Measurements from ENCODE around the gene FAM171A1. TPM values are rescaled to one million over a fixed set of nuclear protein-coding genes. Genes with fewer than 3 reads are reported as not detected.

FAM171A1 gene
- total and polyA plus RNA-seq, 2 donors (not counting 3 experiments of a cell fraction or from before 2014, with no cell fraction given): 56.3 to 75.8 TPM

DNA sequence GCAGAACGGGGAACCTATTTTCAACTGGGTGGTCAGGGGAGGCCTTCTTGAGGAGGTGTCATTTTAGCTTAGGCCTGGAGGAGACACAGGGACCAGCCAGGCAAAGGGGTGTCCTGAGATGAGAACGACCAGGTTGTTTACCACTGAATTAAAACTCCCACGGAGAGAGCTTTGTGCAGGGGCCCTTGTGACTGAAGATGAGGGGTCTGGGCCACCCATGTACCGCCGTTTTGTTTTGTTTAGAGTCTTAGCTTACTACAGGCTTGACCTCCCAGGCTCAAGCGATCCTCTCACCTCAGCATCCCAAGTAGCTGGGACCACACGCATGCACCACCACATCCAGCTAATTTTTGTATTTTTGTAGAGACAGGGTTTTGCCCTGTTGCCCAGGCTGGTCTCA, 80.4 kb downstream of the FAM171A1 start:
- Histone ChIP-seq H3K27me3 (ENCODE audit: control insufficient read depth in 2 of 2, insufficient read depth in 2 of 2, low read length in 2 of 2) (no peaks in the 10 kb centered on the region), H3K36me3 (ENCODE audit: control insufficient read depth in 2 of 2, extremely low read depth in 1 of 2, insufficient read depth in 2 of 2, low read length in 2 of 2) (no peaks in the 10 kb centered on the region), H2AFZ (ENCODE audit: low read depth, low read length) (no peak overlapping the region), H3K79me2 (ENCODE audit: control insufficient read depth, insufficient read depth, low read length) (peaks cover 44% of the 10 kb centered on the region), H3K9ac (replicated peaks; ENCODE audit: extremely low read depth, insufficient read depth, low read length) (no peak overlapping the region), H3K9me1 (replicated peaks; ENCODE audit: control insufficient read depth, extremely low read depth, insufficient read depth, low read length) (no peaks in the 10 kb centered on the region), H3K27ac (ENCODE audit: insufficient read depth, low read depth, low read length) (no peak overlapping the region), H4K20me1 (replicated peaks; ENCODE audit: control insufficient read depth, extremely low read depth, insufficient read depth, low read length) (no peaks in the 10 kb centered on the region), H3K4me3 (replicated peaks in 1 of 3; ENCODE audit: insufficient read depth in 1 of 3, low read depth in 1 of 3, low read length in 3 of 3) (no peak overlapping the region), H3K9me3 (replicated peaks; ENCODE audit: control insufficient read depth, insufficient read depth, low read length) (no peaks in the 10 kb centered on the region), H3K4me2 (ENCODE audit: insufficient read depth, low read length) (no peak overlapping the region), H3K4me1 (ENCODE audit: control insufficient read depth, extremely low read depth, insufficient read depth, low read length) (peaks cover 10% of the 10 kb centered on the region)
- peak; percentile 37 for FAIRE-seq
- CTCF ChIA-PET: interaction anchor here (0.9 to 1.1 kb wide), 3 partner anchors 9 to 122 kb away, joined by 3 to 5 read pairs (median 3); partner anchors contain the start of genes FAM171A1 and NMT2
- TF ChIP-seq CTCF (IDR thresholded peaks at IDR 0.05; ENCODE audit: extremely low read depth in 1 of 2, insufficient read depth in 1 of 2, low read depth in 1 of 2, low read length in 2 of 2): no peak
- no peak for TF ChIP-seq MYC (IDR thresholded peaks at IDR 0.05; ENCODE audit: low read depth, low read length)
- TF ChIP-seq, protein P1, sequence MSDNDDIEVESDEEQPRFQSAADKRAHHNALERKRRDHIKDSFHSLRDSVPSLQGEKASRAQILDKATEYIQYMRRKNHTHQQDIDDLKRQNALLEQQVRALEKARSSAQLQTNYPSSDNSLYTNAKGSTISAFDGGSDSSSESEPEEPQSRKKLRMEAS (IDR thresholded peaks at IDR 0.05; ENCODE audit: insufficient read depth, insufficient read length): no peak
- TF ChIP-seq POLR2AphosphoS5 (IDR thresholded peaks at IDR 0.05; ENCODE audit: insufficient read depth, low read depth, low read length): no peak
- TF ChIP-seq GATA2 (IDR thresholded peaks at IDR 0.05; ENCODE audit: insufficient read depth, insufficient read length, low read depth, low read length): no peak
- TF ChIP-seq EZH2 (IDR thresholded peaks at IDR 0.05; ENCODE audit: borderline replicate concordance, low read depth, low read length, severe bottlenecking): no peak
- TF ChIP-seq JUN (IDR thresholded peaks at IDR 0.05; ENCODE audit: borderline replicate concordance, insufficient read depth, insufficient read length, low read depth): no peak
- no peak for TF ChIP-seq POLR2A (IDR thresholded peaks at IDR 0.05; ENCODE audit: low read depth, low read length)
- TF ChIP-seq FOS (IDR thresholded peaks at IDR 0.05; ENCODE audit: borderline replicate concordance, insufficient read depth, low read length): no peak
- intact Hi-C loops (cut with micrococcal nuclease) (no loop called here), dilution Hi-C loops (cut with MboI; ENCODE audit: extremely low pct_ligation_motif_present, low sequenced_read_pairs) (no loop called here)
- POLR2A ChIA-PET: no interaction called here
- DNase-seq (ENCODE audit: low read depth, low spot score): no peak
- BruUV-seq (replicated peaks): no TSS peak

All from endothelial cell of umbilical vein (primary cell).